ENCODE measurements around the gene ELFN1.

Gene ELFN1

GRCh38 chr7:1626769-1627168, 43.3 kb upstream of the ELFN1 start:
- no peak overlapping the region for H3K4me3 ChIP-seq (ENCODE audit: low read depth, low read length)
- no peak for DNase-seq (ENCODE audit: low read depth)
- TF ChIP-seq, protein P1, sequence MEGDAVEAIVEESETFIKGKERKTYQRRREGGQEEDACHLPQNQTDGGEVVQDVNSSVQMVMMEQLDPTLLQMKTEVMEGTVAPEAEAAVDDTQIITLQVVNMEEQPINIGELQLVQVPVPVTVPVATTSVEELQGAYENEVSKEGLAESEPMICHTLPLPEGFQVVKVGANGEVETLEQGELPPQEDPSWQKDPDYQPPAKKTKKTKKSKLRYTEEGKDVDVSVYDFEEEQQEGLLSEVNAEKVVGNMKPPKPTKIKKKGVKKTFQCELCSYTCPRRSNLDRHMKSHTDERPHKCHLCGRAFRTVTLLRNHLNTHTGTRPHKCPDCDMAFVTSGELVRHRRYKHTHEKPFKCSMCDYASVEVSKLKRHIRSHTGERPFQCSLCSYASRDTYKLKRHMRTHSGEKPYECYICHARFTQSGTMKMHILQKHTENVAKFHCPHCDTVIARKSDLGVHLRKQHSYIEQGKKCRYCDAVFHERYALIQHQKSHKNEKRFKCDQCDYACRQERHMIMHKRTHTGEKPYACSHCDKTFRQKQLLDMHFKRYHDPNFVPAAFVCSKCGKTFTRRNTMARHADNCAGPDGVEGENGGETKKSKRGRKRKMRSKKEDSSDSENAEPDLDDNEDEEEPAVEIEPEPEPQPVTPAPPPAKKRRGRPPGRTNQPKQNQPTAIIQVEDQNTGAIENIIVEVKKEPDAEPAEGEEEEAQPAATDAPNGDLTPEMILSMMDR (IDR thresholded peaks at IDR 0.05; ENCODE audit: insufficient read depth, low read depth, low read length, missing control alignments), result no peak

- DNase-seq (ENCODE audit: low read depth), result no peak
- TF ChIP-seq, protein P1 (IDR thresholded peaks at IDR 0.05; ENCODE audit: insufficient read depth, low read depth, low read length, missing control alignments), result no peak
- no peak overlapping the region for H3K4me3 ChIP-seq (ENCODE audit: low read depth, low read length)
These were observed 39.3 kb upstream of the ELFN1 start for GRCh38 chr7:1630700-1631336.

DNA sequence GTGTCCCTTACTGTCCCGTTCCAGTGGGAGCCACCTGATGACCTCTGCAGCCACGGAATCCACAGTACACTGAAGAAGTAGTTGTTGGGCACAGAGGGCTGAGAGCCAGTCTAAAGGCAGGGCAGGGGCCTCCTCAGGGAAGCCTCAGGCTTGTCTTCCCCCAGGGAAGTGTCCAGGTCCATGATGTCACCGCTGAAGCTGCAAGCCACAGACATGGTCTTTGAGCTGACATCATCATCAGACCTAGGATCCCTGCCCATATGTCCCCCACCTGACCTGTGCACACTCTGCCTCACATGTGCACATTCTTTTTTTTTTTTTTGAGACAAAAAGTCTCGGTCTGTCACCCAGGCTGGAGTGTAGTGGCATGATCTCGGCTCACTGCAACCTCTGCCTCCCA, 38.4 kb upstream of the ELFN1 start:
- H3K4me3 ChIP-seq (ENCODE audit: low read depth, low read length), result no peak overlapping the region
- TF ChIP-seq, protein P1 (IDR thresholded peaks at IDR 0.05; ENCODE audit: insufficient read depth, low read depth, low read length, missing control alignments), result no peak
- no peak for DNase-seq (ENCODE audit: low read depth)

DNA sequence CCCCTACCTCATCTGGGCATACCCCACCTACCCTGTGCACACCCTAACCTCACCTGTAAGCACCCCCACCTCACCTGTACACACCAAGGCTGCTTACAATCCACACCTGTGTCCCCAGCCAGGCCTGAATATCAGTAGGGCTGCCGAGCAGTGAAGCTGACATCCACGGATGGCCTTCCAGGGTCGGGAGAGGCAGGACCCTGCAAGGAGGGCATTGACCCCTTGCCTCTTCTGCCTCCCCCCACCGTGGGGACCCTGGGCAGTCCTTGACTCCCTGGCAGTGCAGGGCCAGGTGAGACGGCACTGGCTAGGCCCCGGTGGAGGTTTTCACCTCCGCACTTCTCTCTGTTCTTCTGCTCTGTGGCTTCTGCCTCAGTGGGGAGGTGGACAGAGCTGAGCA, 37.6 kb upstream of the ELFN1 start:
- H3K4me3 ChIP-seq (ENCODE audit: low read depth, low read length), result no peak overlapping the region
- TF ChIP-seq, protein P1 (IDR thresholded peaks at IDR 0.05; ENCODE audit: insufficient read depth, low read depth, low read length, missing control alignments), result no peak
- no peak for DNase-seq (ENCODE audit: low read depth)

- H3K4me3 ChIP-seq (ENCODE audit: low read depth, low read length), result no peak overlapping the region
- TF ChIP-seq, protein P1 (IDR thresholded peaks at IDR 0.05; ENCODE audit: insufficient read depth, low read depth, low read length, missing control alignments), result no peak
- DNase-seq (ENCODE audit: low read depth), result no peak
These were observed 36.9 kb upstream of the ELFN1 start for GRCh38 chr7:1632916-1633785.

- no peak overlapping the region for H3K4me3 ChIP-seq (ENCODE audit: low read depth, low read length)
- TF ChIP-seq, protein P1 (IDR thresholded peaks at IDR 0.05; ENCODE audit: insufficient read depth, low read depth, low read length, missing control alignments), result no peak
- no peak for DNase-seq (ENCODE audit: low read depth)
These were observed 34.7 kb upstream of the ELFN1 start for GRCh38 chr7:1635401-1635800.

Measured in GM12865 (cell line).